Stimulated activated CD8-positive, alpha-beta memory T cell treated with anti-CD3 and anti-CD28 coated beads, Interleukin-7, amount 100 ng/mL, for 4 hours (primary cell): ENCODE measurements around the gene ZNF593OS.

Experiments
- DNase-seq, 2 donors: peaks; one replicate each; pipeline ENCODE4 v3.0.0-alpha.2; 2020; ENCODE audit warnings: low read depth in 2 of 2

The ZNF593OS gene

DNA sequence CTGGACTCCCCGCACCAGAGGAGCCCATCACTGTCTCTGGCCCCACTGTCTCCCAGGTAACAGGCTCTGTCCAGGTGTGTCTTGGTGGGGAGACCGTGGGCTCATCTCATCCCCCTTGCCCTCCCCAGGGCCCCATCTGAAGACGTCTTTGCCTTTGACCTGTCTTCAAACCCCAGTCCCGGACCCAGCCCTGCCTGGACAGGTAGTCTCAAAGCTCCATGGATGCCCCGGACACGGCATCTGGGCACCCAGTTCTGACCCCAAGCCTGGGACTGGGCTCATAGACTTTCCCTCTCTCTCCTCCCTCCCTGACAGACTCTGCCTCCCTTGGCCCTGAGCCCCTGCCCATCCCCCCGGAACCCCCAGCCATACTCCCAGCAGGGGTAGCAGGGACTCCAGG, 12.5 kb upstream of the ZNF593OS start:
- DNase-seq: no peak

DNA sequence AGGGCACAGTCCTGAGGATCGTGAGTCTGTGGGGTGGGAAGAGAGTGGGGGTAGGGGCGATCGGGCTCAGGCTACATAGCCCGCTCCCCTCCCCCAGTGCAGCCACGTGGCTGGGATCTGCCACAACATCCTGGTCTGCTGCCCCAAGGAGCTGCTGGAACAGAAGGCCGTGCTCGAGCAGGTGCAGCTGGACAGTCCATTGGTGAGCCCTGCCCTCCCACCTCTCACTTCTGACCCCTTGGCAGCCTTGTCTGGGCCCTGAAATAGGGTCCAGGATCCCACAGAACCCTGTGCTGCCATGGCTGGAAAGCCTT, 10.7 kb upstream of the ZNF593OS start:
- DNase-seq: no peak

GRCh38 chr1:26181586-26182382, 10.2 kb upstream of the ZNF593OS start:
- no peak for DNase-seq

DNA sequence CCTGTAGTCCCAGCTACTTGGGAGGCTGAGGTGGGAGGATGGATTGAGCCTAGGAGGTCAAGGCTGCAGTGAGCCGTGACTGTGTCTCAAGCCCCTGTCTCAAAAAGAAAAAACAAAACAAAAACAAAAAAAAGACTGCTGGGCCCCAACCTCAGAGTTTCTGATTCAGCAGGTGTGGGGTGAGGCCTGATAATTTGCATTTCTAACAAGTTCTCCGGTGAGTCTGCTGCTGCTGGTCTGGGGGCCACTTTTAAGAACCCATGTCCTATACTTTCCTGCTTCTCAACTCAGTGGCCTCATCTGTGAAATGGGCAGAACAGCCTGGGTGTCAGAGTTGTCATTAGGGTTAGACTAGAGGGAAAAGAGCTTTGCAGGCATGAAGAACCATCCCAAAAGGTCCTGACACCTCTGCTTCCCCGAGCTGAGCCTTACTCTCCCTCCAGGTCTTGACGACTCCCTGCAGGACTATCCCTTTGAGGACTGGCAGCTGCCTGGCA, 8.4 kb upstream of the ZNF593OS start:
- no peak for DNase-seq

- no peak for DNase-seq
Observed at GRCh38 chr1:26177182-26177684, 5.6 kb upstream of the ZNF593OS start, which contains the start of gene CNKSR1. Gene CNKSR1 (plus strand): TSS chr1:26177491. CDS start chr1:26177548, 57 bp downstream.

- DNase-seq: no peak
Observed at GRCh38 chr1:26175346-26175745, 3.7 kb upstream of the ZNF593OS start.

- DNase-seq: no peak
Observed at GRCh38 chr1:26170472-26170821, 1.2 kb downstream of the ZNF593OS start.

- peak; percentile 73 to 84 for DNase-seq
Observed at GRCh38 chr1:26169669-26170471, 1.8 kb downstream of the ZNF593OS start, which contains the start of gene ZNF593. Gene ZNF593 (plus strand): TSS chr1:26169908. CDS start chr1:26169984, 76 bp downstream.

DNA sequence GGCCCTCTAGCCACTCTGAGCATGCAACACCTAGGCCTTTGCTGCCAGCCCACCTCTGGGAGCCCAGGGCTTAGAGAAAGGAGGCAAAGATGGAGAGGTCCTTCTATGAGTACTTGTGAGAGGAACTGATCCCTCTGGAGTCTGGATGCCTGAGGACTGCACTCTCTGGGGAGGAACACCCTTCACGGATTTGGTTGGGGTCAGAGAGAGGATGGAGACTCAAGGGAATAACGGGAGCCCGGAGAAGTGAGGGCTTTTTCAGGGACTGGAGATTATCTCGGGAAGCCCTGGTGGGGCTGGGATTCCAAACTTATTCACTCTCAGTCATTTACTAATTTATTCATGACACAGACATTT, 2.5 kb downstream of the ZNF593OS start:
- DNase-seq: no peak

- no peak for DNase-seq
Observed at GRCh38 chr1:26168410-26169197, 3.0 kb downstream of the ZNF593OS start, which contains the start of gene C1orf232. Gene C1orf232 (minus strand): TSS chr1:26168963. CDS start chr1:26168499, 464 bp downstream.

- no peak for DNase-seq
Observed at GRCh38 chr1:26166719-26167281, 4.8 kb downstream of the ZNF593OS start.

GRCh38 chr1:26164861-26165842, 6.5 kb downstream of the ZNF593OS start:
- no peak for DNase-seq

DNA sequence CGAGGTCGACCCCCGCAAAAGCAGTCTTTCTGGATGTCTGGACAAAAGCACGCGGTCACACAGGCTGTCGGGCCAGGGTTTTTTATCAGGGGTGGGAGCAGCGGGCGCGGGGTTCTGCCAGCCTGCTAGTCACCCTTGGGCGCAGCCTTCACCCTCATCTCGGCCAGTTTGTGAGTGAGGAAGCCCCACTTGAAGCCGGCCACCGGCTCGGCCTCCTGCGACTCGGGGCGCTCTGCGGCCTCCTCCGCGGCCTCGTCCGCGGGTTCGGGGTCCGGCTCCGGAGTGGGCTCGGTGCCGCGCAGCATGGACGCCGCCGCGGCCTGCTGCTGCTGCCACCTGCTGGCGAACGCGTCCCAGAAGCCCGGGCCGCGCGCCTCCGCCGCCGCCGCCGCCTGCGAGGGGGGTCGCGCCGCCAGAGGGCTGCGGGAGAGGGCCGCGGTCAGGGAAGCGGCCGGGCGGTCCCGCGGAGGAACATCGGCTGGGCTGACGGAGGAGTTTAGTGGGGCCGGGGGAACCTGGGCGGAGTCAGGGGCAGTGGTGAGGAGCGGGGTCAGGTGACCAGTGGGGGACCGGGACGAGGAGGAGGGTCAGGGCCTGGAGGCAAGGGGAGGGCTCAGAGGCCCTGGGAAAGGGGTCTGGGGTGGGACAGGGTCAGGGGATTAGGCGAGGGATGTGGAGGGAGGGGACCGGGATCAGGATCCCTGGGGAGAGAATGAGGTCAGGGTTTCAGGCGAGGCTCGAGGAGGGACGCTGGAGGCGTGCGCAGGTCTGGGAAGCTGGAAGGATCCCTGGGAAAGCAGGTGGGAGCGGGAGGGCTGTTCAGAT, 7.4 kb downstream of the ZNF593OS start:
- peak in 1 of 2 donors; percentile 45 for DNase-seq

DNA sequence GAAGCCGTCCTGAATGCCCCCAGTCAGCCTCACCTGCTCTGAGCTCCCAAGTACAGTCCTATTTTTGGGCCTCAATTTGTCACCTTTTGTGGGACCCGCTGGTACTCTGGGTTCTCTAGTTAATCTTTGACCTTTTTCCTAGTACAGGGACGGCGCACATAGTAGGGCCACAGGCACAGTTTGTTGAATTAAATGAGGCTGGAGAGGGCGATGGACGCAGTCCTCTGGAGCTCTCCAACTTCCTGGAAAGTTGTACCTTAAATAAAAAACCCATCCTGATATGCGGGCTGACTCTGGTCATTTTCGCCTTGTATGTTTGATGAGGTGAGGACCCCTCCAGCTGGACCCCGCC, 8.0 kb downstream of the ZNF593OS start:
- no peak for DNase-seq

GRCh38 chr1:26162220-26162709, 9.4 kb downstream of the ZNF593OS start:
- no peak for DNase-seq

DNA sequence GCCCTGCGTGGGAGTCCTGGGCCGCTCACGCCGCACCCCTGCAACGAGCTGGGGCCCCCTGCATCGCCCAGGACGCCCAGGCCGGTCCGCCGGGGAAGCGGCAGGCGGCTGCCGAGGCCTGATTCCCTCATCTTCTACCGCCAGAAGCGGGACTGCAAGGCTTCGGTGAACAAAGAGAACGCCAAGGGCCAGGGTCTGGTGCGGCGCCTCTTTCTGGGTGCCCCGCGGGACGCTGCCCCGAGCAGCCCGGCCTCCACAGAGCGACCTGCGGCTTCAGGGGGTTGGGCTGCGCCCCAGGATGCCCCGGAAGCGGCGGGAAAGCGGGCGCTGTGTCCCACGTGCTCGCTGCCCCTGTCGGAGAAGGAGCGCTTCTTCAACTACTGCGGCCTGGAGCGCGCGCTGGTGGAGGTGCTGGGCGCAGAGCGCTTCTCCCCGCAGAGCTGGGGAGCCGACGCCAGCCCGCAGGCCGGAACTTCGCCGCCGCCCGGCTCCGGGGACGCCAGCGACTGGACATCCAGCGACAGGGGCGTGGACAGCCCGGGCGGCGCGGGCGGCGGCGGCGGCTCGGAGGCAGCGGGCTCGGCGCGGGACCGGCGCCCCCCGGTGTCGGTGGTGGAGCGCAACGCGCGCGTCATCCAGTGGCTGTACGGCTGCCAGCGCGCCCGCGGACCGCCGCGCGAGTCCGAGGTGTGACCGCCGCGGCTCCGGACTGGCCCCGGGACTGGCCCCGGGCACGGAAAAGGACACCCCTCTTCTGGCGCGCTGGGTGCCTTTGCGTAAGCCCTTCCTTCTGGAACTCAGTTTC, 10.0 kb downstream of the ZNF593OS start:
- peak in 1 of 2 donors; percentile 25 for DNase-seq

GRCh38 chr1:26160527-26161414, 10.9 kb downstream of the ZNF593OS start:
- DNase-seq: no peak

GRCh38 chr1:26159743-26160039, 11.9 kb downstream of the ZNF593OS start:
- DNase-seq: no peak
